SIG-M5 (cell line): Measurements from ENCODE around the gene TTLL11.

ENCODE experiments used
- DNase-seq: peaks from one replicate; lab custom pipeline; 2025; lab: John Stamatoyannopoulos, UW

The TTLL11 gene

GRCh38 chr9:121881920-121882500, 211.1 kb downstream of the TTLL11 start:
- DNase-seq: no peak

DNA sequence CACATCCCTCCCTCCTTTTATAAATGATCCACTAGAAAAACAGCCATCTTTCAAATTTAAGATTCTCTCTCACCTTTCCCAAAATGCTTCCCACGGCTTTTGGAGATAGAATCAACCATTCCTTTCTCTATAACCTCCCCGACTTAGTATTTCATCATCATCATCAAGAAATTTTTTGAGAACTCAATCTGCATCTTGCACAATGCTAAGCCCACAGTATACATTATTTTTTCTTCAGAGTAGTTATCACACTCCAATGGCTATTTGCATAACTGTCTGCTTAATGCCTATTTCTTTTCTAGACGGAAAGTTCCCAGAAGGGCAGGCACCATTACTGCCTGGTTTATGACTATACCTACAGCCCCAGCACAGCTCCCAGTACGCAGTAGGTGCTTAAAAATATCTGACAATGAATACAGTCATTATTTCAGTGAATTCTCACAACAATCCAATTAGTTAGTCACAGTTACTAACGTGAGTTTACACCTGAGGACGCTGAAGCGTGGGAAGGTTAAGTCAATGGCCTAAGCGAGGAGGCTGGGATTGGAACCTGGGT, 212.7 kb downstream of the TTLL11 start:
- DNase-seq: no peak

GRCh38 chr9:121878271-121878822, 214.8 kb downstream of the TTLL11 start:
- no peak for DNase-seq

GRCh38 chr9:121876658-121877271, 216.3 kb downstream of the TTLL11 start:
- no peak for DNase-seq

DNA sequence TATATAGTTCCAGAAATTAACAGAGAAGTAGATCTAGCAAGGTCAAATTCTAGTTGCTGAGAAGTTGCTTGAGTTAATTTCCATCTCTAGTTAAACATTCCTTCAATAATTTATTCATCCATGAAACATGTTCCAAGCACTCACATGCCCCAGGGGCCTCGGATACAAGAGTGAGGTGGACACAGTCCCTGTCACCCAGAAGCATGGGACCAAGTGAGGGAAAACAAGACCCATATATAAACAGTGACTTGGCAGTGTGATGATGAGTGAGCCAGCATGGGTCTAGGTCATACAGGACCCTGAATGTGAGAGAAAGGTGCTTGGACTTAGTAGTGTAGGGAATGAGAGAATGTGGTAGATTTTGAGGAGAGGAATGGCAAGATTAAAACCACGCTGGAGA, 216.9 kb downstream of the TTLL11 start:
- DNase-seq: no peak

GRCh38 chr9:121874524-121874923, 218.6 kb downstream of the TTLL11 start:
- DNase-seq: no peak

DNA sequence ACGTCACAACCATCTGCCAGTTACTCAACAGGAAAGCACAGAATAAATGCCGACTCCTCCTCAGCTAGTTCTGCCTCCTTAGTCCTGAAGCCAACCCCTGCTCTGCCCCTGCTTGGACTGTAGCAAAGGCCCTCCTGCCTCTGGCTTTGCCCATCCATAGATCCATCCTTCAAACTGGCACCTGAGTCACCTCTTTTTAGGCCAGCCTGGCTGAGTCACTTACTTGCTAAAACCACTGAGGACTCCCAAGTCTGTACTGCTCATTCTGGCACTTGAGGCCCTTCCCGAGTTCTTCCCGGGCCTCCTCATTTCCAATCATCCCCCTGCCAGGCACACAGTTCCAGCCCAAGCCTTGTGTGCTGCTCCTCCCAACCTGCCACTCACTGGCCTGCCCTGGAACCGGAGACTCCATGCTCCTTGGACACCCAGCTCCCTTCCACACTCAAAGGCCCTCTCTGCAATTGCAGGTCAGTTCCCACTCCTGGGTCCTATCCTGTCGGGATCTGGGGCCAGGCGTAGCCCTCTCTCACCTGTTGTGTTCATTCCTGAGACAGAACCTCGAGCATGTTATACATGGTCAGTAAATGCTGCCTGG, 221.6 kb downstream of the TTLL11 start:
- no peak for DNase-seq

DNA sequence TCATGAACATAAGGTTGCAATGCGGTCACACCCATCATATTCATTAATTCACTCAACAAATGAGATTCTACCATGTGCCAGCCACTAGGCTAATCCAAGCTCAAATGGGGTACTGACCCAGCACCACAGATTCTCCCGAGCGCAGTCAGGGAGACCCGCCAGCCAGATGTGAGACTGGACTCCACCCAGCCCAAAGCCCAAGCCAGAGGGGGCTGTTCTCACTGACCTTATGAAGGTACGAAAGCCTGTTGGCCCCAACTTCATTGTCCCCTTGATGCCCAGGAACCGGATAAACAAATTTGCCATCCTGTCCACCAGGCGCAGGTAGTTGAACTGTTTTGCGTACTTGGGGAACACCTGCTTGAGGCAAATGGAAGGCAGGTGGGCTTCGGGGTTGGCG, 222.8 kb downstream of the TTLL11 start:
- no peak for DNase-seq

- no peak for DNase-seq
Measured at GRCh38 chr9:121868626-121869025, 224.5 kb downstream of the TTLL11 start.

DNA sequence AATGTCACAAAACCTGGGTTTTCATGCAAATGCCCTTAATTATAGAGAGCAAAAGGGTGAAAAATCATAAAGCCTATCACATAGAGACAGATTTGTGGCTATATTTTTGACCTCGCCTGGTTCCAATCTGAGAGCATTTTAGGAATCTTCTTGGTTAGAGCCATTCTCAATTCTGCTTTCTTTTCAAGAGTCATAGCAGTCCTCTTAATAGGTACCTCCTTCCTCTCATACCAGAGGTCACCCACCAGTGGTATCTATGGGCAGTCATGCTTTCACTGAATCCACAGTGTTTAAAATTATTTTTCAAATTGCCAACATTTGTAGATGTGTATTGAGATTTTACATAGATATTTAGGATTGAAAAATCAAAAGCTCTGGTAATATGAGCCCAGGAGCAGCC, 226.2 kb downstream of the TTLL11 start:
- DNase-seq: no peak

DNA sequence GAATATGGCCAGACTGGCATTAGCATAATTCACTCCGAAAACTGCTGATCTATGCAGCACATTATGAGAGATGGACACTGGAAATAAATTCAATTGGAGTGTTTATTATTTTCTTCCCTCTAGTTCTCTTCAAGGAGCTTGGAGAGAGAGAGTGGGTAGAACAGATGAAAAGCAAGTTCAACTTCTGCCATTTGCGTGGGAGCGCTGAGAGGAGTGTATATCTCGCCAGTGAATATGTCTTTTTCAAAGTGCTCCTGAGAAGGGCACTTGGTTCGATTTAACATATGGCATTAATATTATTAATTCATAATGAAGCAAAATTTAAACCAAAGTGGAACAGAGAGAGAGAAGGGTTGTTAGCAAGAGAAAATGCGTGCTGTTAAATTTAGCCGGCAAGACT, 227.2 kb downstream of the TTLL11 start:
- DNase-seq: no peak

DNA sequence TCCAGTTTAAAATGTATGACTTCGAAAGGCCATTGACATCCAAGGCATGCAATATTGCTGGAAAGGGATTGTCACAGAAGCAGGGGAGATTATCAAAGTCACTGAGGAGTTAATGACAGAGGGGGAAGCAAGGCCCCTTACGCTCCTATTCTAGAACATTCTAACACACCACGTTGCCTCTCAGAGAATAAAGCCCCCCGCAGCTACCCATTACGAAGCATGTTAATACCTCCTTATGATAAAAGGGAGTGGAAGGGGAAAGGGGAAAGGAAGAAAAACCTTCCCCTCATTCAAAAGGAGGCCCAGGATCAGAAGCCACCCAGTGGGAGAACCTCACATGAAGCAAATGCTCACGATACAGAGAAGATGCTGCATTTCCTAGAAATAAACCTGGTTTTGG, 228.0 kb downstream of the TTLL11 start:
- no peak for DNase-seq

DNA sequence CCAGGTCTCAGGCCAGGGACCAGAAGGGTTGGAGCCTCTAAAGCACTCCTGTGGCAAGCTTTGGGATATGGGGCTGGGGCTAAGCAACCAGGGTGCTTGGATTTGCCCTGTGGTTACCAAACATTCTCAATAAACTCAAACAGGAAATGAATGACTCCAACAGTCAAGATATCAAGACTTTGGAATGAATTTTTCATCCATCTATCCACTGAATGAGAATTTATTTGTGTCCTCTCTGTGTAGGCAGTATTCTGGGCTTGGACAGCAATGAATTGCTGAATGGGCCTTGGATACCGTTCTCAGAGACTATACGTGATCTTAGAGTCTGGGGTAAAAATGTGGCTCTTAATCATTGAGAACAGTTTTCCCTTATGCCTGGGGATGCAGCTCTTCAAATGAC, 229.2 kb downstream of the TTLL11 start:
- no peak for DNase-seq

GRCh38 chr9:121862371-121863332, 230.5 kb downstream of the TTLL11 start:
- DNase-seq: no peak

DNA sequence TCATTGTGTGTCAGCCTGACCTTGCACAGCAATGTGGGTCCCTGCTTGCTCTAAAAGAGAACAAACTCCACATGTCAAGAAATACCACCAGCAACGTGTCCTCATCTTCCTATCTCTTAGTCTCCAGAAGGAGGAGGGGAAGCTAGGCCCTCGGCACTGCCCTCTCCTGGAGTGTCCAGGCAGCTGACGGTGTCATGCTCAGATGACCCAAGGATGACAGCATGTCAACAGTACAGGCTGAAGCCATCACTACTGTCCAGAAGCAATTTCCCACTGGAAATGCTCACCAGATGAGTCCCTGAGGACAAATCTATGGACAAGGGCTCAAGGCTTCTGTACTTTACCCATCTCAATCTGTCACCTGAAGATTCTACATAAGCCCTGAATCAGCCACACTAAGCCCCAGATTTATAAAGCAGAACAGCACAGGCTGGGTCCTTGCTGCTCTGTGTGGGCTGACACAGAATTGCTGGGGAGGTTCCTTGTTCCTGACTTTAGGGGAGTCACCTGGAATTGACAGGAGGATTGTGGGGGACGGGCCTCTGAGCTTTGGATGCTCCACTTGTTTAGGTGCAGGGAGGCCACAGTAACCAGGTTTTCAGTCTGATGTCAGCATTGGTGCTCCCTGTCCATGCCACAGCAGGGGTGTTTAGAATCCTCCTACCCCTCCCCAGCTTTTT, 231.5 kb downstream of the TTLL11 start:
- DNase-seq: no peak

GRCh38 chr9:121860744-121861143, 232.4 kb downstream of the TTLL11 start:
- no peak for DNase-seq

- no peak for DNase-seq
Measured at GRCh38 chr9:121860213-121860612, 232.9 kb downstream of the TTLL11 start.

DNA sequence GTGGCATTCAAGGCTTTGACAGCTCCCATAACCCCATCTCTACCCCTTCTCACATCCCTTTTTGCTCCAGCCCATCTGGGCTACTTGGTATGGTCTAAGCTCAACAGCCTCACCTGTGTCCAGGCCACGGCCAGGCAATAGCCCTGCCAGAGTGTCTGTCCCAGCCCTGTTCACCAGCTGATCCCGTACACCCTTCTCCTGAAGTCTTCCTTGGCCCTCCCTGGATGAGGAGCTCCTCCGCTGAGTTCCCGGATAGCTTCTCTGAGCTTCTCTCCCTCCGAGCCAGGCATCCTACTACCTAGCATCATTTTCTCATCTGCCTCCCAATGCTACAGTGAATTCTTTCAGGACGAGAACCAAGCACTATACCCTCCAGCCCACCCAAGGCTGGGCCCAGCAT, 233.5 kb downstream of the TTLL11 start:
- DNase-seq: no peak

- no peak for DNase-seq
Measured at GRCh38 chr9:121858788-121859187, 234.3 kb downstream of the TTLL11 start.

- no peak for DNase-seq
Measured at GRCh38 chr9:121857928-121858327, 235.2 kb downstream of the TTLL11 start.

- DNase-seq: no peak
Measured at GRCh38 chr9:121855476-121855875, 237.6 kb downstream of the TTLL11 start.
